Vagina (tissue), 2 donors: ENCODE data around the gene TUBA4B.

Source experiments
- POLR2AphosphoS5 ChIP-seq, 2 donors: sonication (generic); formaldehyde crosslinking; IDR thresholded peaks; one replicate each; pipeline ENCODE4 v1.9.0; 2017; ENCODE audit warnings: antibody characterized with exemption in 2 of 2, mild to moderate bottlenecking in 2 of 2, low read depth in 1 of 2; ENCODE audit not compliant: insufficient read depth in 1 of 2
- TF ChIP-seq, protein P1 (sequence below), 3 experiments: fragments of 450-650 bp in 2 of 3; fragments of 200-600 bp in 1 of 3; sonication (generic) in 1 of 3; IDR thresholded peaks; one replicate each; pipeline ENCODE4 v1.5.1; 2017 to 2019; ENCODE audit warnings: antibody characterized with exemption in 3 of 3, mild to moderate bottlenecking in 2 of 3, moderate library complexity in 2 of 3

GRCh38 chr2:219249203-219249980 is 3.7 kb upstream of the TUBA4B start:
- TF ChIP-seq, protein P1, sequence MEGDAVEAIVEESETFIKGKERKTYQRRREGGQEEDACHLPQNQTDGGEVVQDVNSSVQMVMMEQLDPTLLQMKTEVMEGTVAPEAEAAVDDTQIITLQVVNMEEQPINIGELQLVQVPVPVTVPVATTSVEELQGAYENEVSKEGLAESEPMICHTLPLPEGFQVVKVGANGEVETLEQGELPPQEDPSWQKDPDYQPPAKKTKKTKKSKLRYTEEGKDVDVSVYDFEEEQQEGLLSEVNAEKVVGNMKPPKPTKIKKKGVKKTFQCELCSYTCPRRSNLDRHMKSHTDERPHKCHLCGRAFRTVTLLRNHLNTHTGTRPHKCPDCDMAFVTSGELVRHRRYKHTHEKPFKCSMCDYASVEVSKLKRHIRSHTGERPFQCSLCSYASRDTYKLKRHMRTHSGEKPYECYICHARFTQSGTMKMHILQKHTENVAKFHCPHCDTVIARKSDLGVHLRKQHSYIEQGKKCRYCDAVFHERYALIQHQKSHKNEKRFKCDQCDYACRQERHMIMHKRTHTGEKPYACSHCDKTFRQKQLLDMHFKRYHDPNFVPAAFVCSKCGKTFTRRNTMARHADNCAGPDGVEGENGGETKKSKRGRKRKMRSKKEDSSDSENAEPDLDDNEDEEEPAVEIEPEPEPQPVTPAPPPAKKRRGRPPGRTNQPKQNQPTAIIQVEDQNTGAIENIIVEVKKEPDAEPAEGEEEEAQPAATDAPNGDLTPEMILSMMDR (IDR thresholded peaks at IDR 0.05), result no peak
- TF ChIP-seq POLR2AphosphoS5 (IDR thresholded peaks at IDR 0.05; ENCODE audit: insufficient read depth in 1 of 2, low read depth in 1 of 2), result peak; percentile 51 to 63
